Measurements from ENCODE around the gene RFXAP.

- TF ChIP-seq REST (IDR thresholded peaks at IDR 0.05; ENCODE audit: low read depth), result no peak
- no peak for TF ChIP-seq EP300 (IDR thresholded peaks at IDR 0.05; ENCODE audit: borderline replicate concordance)
- no peak for TF ChIP-seq USF1 (IDR thresholded peaks at IDR 0.05)
- TF ChIP-seq MAX (IDR thresholded peaks at IDR 0.05), result no peak
- TF ChIP-seq CREB1 (IDR thresholded peaks at IDR 0.05; ENCODE audit: low read depth), result no peak
- TF ChIP-seq CEBPB (IDR thresholded peaks at IDR 0.05), result no peak
- no peak for TF ChIP-seq TAF1 (IDR thresholded peaks at IDR 0.05; ENCODE audit: low read depth)
- TF ChIP-seq FOXM1 (IDR thresholded peaks at IDR 0.05; ENCODE audit: borderline replicate concordance, low read depth), result no peak
Observed at GRCh38 chr13:36804588-36804987, 14.4 kb upstream of the RFXAP start.
